ENCODE results near the gene C22orf42.
"Not testable (repeated sequence)": the region's sequence is repeated elsewhere in the genome, so short reads cannot be mapped to it uniquely, and the experiment has no call there.

The C22orf42 gene

GRCh38 chr22:32193346-32193745 is 34.2 kb upstream of the C22orf42 start:
- intact Hi-C loops (cut with DNase I); DNase-seq: not testable (repeated sequence)

GRCh38 chr22:32191021-32191420 is 31.9 kb upstream of the C22orf42 start:
- intact Hi-C loops (cut with DNase I); DNase-seq: not testable (repeated sequence)

- intact Hi-C loops (cut with DNase I), result no loop called here
Measured at GRCh38 chr22:32185821-32186220, 26.7 kb upstream of the C22orf42 start.

DNA sequence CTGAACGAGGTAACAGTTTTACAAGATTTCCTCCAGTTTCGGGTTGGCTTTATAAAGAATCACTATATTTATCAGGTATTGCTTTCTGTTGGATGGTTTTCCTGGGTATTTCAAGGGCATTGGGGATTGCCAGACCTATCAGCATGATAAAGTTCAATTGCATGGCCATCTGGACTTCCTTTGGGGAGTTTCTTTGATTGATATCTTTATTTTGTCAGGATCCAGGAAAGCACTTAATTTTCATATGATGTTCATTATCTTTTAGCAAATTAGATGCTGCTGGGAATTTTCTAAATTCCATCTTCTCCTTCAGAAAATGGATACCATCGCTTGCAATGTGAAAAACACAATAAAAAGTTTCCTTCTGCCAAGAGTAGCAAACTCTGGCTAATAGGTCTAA is 24.5 kb upstream of the C22orf42 start:
- DNase-seq, result no peak
- intact Hi-C loops (cut with DNase I), result no loop called here

More at GRCh38 chr22:32185821-32186220, 26.7 kb upstream of the C22orf42 start:
- no peak for DNase-seq

- no peak for DNase-seq
- intact Hi-C loops (cut with DNase I), result no loop called here
Measured at GRCh38 chr22:32181043-32181442, 21.9 kb upstream of the C22orf42 start.

- intact Hi-C loops (cut with DNase I), result no loop called here
- no peak for DNase-seq
Measured at GRCh38 chr22:32177221-32177765, 18.2 kb upstream of the C22orf42 start.

DNA sequence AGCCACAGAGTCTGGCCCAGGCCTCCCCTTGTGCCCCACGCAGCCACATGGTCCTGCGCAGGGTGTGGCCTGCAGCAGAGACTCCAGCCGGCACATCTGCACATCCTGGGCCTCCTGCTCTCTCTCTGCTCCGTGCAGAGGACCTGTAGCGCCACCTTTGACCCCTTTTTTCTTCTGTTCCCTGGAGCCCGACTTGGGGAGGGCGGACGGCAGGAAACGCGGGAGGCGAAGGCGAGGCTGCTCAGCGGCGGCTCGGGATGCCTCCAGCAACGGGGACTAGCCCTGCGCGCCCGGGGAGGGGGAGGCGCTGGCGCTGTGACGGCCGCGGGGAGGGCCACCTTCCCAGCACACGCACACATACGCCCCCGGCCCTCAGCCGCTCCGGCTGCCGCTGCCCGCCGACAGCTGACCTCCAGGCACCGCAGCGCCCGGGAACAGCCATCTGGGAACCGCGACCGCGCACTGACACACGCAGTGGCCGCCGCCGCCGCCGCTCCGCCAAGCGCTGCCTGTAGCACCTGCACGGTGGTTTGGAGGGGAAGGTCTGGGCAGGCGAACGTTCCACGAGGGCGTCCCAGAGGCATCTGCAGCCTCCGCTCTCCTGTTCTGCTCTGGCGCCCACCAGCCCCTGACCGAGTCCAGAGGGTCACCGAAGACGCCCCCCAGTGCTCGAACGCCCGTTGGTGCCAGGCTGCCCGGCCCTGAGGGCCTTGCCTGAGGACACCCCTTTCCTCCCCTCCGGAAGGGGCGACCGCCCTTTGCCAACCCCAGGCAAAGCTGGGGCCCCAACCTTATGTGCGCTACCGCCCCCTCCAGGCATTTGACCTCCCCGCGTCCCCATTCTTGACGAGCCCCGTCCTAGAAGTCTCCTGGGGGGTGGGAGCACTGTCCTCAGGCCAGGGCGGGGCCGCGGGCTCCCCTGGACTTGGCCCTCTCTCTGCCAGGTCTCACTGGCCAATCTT is 16.9 kb upstream of the C22orf42 start:
- intact Hi-C loops (cut with DNase I), result no loop called here
- DNase-seq, result peak in 4 of 10 donors; percentile 13 to 89 (median 50)

DNA sequence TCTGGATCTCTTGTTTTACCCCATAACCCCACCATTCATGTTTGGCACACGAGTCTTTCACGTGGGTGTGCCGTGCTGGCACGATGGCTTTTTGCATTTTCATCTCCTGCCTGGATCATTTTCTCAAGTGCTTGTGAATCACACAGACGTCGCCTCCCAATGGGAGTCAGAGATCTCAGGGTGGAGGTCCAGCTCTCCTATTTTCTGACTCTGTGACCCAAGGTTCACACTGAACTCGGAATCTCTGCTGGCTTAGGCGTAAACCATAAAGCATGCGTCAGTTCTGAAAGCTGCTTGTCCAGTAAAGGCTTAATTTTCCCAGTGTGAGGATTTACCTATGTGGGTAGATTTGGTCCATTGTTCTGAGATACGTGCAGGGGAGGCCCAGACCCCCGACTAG is 16.0 kb upstream of the C22orf42 start:
- intact Hi-C loops (cut with DNase I), result no loop called here
- DNase-seq, result no peak

DNA sequence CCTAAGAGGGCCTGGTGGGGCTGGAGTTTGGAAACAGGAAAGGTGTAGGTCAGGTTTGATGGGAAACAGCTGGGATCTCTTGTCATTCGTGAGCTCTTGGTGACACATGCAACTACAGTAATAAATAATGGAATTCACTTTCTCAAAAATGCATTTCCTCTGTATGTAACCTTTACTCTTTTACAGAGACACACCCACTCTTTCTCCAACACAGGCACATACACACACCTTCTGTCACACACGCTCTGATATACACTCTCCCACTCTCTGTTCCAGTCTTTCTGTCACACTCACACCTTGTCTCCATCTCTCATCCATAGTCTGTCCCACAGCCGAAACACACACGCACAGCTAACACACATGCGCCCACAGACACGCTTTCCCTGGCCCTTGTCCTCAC is 6.6 kb upstream of the C22orf42 start:
- intact Hi-C loops (cut with DNase I), result no loop called here
- no peak for DNase-seq

DNA sequence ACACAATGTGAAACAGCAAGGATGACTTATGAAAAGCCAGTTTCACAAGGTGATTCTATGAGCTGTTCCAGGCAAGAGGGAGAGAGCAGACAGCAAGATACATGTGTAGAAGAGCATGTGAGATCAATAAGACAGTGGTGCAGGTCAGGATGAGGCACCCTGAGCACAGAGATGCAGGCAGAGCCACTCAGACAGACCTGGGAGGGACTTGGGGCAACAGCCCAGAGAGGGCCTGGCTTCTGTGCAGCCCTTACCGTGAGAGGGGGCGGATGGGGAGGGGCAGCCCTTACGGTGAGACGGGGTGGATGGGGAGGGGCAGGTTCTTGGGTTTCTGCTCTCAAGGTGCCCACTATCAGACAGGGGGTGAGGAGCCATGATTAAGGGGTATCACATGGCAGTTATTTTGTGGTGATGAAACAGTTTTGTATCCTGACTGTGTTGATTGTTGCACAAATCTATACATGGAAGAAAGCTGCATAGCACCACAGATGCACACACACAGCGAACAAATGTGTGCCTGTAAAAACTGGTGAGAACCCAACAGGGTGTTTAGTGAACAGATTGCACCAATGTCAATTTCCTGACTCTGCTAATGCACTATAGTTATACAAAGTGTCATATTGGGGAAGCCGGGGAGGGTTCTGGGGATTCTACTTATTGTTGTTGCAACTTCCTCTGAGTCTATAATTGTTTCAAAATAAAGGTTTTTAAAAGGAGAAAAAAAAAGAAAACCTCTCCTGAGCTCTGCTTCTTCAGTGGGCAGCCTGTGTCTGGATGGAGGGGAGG is 5.2 kb upstream of the C22orf42 start:
- DNase-seq, result no peak
- intact Hi-C loops (cut with DNase I), result no loop called here

- intact Hi-C loops (cut with DNase I); DNase-seq: not testable (repeated sequence)
Measured at GRCh38 chr22:32160411-32160810, 1.3 kb upstream of the C22orf42 start.

DNA sequence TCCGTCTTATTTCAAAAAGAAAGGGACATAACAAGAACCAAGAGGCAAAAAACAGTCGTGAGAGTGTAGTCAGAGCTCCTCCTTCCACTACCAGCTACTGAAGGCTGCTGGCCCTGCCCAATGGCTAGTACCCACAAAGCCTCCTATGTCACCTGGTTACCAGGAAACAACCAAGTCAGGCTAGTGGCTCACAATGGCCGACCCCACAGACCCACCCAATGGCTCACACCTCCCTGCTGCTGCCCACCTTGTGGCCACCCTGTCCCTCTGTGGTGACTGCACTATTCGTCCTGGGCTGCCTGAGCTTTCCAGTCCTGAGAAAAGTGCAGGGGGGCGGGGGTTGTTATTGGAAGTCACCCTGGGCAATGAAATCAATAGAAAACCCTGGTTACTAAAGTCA is 1.5 kb downstream of the C22orf42 start:
- intact Hi-C loops (cut with DNase I); DNase-seq: not testable (repeated sequence)

- intact Hi-C loops (cut with DNase I); DNase-seq: not testable (repeated sequence)
Measured at GRCh38 chr22:32154727-32155126, 4.4 kb downstream of the C22orf42 start.

DNA sequence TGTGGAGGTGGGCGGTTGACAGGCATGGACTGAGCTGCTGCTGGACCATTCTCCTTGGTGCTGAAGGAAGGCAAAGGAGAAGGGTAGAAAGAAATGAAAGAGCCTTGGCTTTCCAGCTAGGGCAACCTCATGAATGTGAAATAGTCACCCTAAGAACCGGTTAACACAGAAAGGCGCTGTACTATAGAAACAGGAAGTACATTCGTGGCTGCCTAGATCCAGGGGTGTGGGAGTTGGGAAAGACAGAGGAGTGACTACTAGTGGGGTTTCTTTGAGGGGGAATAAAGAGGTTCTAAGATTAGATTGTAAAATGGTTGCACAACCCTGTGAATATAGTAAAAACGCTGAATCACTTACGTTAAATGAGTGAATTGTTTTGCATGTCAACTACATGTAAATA is 7.5 kb downstream of the C22orf42 start:
- intact Hi-C loops (cut with DNase I); DNase-seq: not testable (repeated sequence)

GRCh38 chr22:32150647-32151046 is 8.5 kb downstream of the C22orf42 start:
- intact Hi-C loops (cut with DNase I); DNase-seq: not testable (repeated sequence)

GRCh38 chr22:32148372-32148771 is 10.7 kb downstream of the C22orf42 start:
- intact Hi-C loops (cut with DNase I); DNase-seq: not testable (repeated sequence)

- DNase-seq; intact Hi-C loops (cut with DNase I): not testable (repeated sequence)
Measured at GRCh38 chr22:32147128-32147527, 12.0 kb downstream of the C22orf42 start.

DNA sequence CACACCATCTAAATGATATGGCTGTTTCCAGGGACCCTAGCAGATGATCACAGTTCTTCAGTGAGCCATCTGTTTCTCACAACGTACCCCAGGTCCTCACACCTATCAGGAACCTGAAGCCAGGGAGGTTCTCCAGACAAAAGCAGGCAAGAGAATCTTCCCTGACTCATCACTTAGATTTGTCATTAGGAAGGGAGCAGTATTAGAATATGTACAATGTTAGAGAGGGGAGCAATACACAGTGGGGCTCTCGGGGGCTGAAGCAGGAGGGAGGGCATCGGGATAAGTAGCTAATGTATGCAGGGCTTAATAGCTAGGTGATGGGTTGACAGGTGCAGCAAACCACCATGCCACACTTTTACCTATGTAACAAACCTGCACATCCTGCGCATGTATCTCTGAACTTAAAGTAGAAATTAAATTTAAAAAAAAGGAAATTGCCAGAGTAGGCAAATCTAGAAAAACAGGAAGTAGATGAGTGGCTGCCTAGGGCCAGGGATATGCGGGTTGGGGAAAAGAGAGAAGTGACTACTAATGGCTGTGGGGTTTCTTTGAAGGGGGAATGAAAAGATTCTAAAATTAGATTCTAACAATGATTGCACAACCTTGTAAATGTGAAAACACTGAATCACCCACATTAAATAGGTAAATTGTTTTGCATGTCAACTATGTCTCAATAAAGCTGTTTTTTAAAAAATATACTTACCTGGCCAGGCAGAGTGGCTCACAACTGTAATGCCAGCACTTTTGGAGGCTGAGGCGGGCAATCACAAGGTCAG is 14.4 kb downstream of the C22orf42 start:
- intact Hi-C loops (cut with DNase I), result no loop called here
- DNase-seq, result no peak

DNA sequence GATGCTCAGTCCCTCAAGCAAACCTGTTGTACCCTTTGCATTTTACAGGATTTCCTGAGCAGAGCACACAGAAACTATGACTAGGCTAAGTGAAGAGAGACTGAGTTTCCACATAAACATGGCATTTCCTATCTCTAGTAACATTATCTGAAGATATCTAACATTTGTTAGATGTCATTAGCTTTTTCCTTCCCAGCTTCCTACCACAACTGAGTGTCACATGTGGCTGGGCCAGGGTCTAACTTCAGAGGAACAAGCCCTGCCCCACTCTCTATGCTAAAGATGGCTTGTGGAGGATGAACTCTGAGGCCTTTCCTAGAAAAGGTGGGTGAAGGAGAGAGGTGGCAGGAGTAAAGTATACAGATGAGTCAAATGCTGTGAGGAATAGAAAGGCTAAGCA is 16.5 kb downstream of the C22orf42 start:
- intact Hi-C loops (cut with DNase I), result no loop called here
- DNase-seq, result no peak

- not testable (repeated sequence) for DNase-seq
Measured at GRCh38 chr22:32140688-32141087, 18.4 kb downstream of the C22orf42 start.

More at GRCh38 chr22:32140688-32141087, 18.4 kb downstream of the C22orf42 start:
- intact Hi-C loops (cut with DNase I), result not testable (repeated sequence)

Measured in posterior cingulate gyrus (tissue), 11 donors.